Thyroid gland (tissue), 4 donors: ENCODE results near the gene SORCS2.

Source experiments
- POLR2A ChIP-seq, 2 donors: fragments of 450-650 bp; IDR thresholded peaks; one replicate each; pipeline ENCODE4 v1.6.1; 2017; ENCODE audit warnings: antibody characterized with exemption in 2 of 2, mild to moderate bottlenecking in 2 of 2, moderate library complexity in 1 of 2
- TF ChIP-seq, protein P1 (sequence below), 6 experiments: fragments of 200-600 bp in 3 of 6; fragments of 450-650 bp in 3 of 6; sonication (generic) in 3 of 6; IDR thresholded peaks; one replicate each; pipeline ENCODE4 v1.5.1; 2016 to 2019; ENCODE audit warnings: antibody characterized with exemption in 6 of 6, mild to moderate bottlenecking in 2 of 6, inconsistent platforms in 1 of 6, moderate library complexity in 1 of 6

DNA sequence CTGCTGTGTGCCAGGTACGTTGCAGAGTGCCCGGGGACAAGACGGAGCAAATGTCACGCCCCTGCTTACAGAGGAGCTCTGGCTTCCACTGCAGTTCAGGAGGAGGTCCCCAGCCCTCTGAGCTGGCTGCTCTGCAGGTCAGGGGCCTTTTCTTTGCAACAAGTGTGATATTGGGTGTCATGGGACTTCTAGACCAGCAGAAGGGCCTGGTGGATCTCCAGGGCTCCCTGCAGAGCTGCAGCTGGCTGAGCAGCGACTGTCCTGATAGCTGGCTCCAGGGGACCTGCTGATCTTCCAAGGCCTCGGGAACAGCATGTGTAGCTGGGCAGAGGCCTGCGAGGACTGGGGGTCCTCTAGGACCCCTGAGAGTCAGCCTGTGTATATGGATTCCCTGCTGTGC is 120.4 kb downstream of the SORCS2 start:
- TF ChIP-seq, protein P1, sequence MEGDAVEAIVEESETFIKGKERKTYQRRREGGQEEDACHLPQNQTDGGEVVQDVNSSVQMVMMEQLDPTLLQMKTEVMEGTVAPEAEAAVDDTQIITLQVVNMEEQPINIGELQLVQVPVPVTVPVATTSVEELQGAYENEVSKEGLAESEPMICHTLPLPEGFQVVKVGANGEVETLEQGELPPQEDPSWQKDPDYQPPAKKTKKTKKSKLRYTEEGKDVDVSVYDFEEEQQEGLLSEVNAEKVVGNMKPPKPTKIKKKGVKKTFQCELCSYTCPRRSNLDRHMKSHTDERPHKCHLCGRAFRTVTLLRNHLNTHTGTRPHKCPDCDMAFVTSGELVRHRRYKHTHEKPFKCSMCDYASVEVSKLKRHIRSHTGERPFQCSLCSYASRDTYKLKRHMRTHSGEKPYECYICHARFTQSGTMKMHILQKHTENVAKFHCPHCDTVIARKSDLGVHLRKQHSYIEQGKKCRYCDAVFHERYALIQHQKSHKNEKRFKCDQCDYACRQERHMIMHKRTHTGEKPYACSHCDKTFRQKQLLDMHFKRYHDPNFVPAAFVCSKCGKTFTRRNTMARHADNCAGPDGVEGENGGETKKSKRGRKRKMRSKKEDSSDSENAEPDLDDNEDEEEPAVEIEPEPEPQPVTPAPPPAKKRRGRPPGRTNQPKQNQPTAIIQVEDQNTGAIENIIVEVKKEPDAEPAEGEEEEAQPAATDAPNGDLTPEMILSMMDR (IDR thresholded peaks at IDR 0.05) = no peak
- TF ChIP-seq POLR2A (IDR thresholded peaks at IDR 0.05) = no peak
